Dermis microvascular lymphatic vessel endothelial cell (primary cell): ENCODE data around the gene ARHGAP15. TPM values are rescaled to one million over a fixed set of nuclear protein-coding genes. Genes with fewer than 3 reads are reported as not detected.
A peak's percentile ranks its signal among the peaks of the same experiment; 100 is the strongest.
"Not testable (repeated sequence)": the region's sequence is repeated elsewhere in the genome, so short reads cannot be mapped to it uniquely, and the experiment has no call there.

Experiments
- DNase-seq, 2 donors: peaks; one replicate each; pipeline versions ENCODE4 v3.0.0 to v3.0.0-alpha.2; 2010; ENCODE audit warnings: low read depth in 2 of 2
- total RNA-seq: library from RNA; depleted of rRNA; stranded (reverse); fragments of >200 nt; gene quantifications from 2 replicates; pipeline ENCODE4 v1.2.1, GENCODE V29; 2014

Gene ARHGAP15
- under 0.01 TPM in 1 of 2 replicates, not detected in the other for total RNA-seq

GRCh38 chr2:143128681-143129580, at the start of gene ARHGAP15:
ARHGAP15 (plus strand) TSS chr2:143129419.
- DNase-seq = no peak

- DNase-seq = no peak
Observed at GRCh38 chr2:143081616-143082015, 47.6 kb upstream of the ARHGAP15 start.

GRCh38 chr2:143083636-143084035, 45.6 kb upstream of the ARHGAP15 start:
- DNase-seq = peak in 1 of 2 donors; percentile 46

- DNase-seq = no peak
Observed at GRCh38 chr2:143084462-143084861, 44.8 kb upstream of the ARHGAP15 start.

GRCh38 chr2:143085125-143085784, 44.0 kb upstream of the ARHGAP15 start:
- DNase-seq = no peak

- no peak for DNase-seq
Observed at GRCh38 chr2:143087033-143087432, 42.2 kb upstream of the ARHGAP15 start.

- no peak for DNase-seq
Observed at GRCh38 chr2:143088388-143088787, 40.8 kb upstream of the ARHGAP15 start.

- DNase-seq = not testable (repeated sequence)
Observed at GRCh38 chr2:143089520-143089919, 39.7 kb upstream of the ARHGAP15 start.

GRCh38 chr2:143110758-143111428, 18.3 kb upstream of the ARHGAP15 start:
- peak; percentile 24 to 49 for DNase-seq

GRCh38 chr2:143117225-143117624, 12.0 kb upstream of the ARHGAP15 start:
- no peak for DNase-seq

GRCh38 chr2:143121079-143121478, 8.1 kb upstream of the ARHGAP15 start:
- DNase-seq = no peak

GRCh38 chr2:143121957-143122356, 7.3 kb upstream of the ARHGAP15 start:
- no peak for DNase-seq

GRCh38 chr2:143123911-143124310, 5.3 kb upstream of the ARHGAP15 start:
- DNase-seq = no peak

GRCh38 chr2:143124445-143124844, 4.8 kb upstream of the ARHGAP15 start:
- DNase-seq = no peak

- no peak for DNase-seq
Observed at GRCh38 chr2:143125717-143126116, 3.5 kb upstream of the ARHGAP15 start.

GRCh38 chr2:143132355-143132754, 3.1 kb downstream of the ARHGAP15 start:
- no peak for DNase-seq

GRCh38 chr2:143133783-143134182, 4.6 kb downstream of the ARHGAP15 start:
- DNase-seq = no peak

GRCh38 chr2:143138292-143138691, 9.1 kb downstream of the ARHGAP15 start:
- no peak for DNase-seq

GRCh38 chr2:143139835-143140393, 10.7 kb downstream of the ARHGAP15 start:
- DNase-seq = no peak

- DNase-seq = no peak
Observed at GRCh38 chr2:143140864-143141661, 11.8 kb downstream of the ARHGAP15 start.

GRCh38 chr2:143142598-143142997, 13.4 kb downstream of the ARHGAP15 start:
- no peak for DNase-seq
